ENCODE measurements around the gene ABCC2. TPM values are rescaled to one million over a fixed set of nuclear protein-coding genes. Genes with fewer than 3 reads are reported as not detected.
A peak's percentile ranks its signal among the peaks of the same experiment; 100 is the strongest.
"Not testable (repeated sequence)": the region's sequence is repeated elsewhere in the genome, so short reads cannot be mapped to it uniquely, and the experiment has no call there.

ABCC2 gene
- total RNA-seq, 1 donor from 2014 or later, result 1.9 TPM

- H3K4me3 Mint-ChIP-seq (ENCODE audit: unreplicated experiment), result peak overlapping the region; percentile 85
- H3K9me3 Mint-ChIP-seq (ENCODE audit: unreplicated experiment), result no peaks in the 10 kb centered on the region
- peaks cover 57% of the 10 kb centered on the region for H3K4me1 Mint-ChIP-seq (ENCODE audit: unreplicated experiment)
- H3K27ac Mint-ChIP-seq (ENCODE audit: unreplicated experiment), result peak overlapping the region; percentile 98
- peaks cover 10% of the 10 kb centered on the region for H3K27me3 Mint-ChIP-seq (ENCODE audit: unreplicated experiment)
- TF ChIP-seq CTCF (IDR thresholded peaks at IDR 0.05; ENCODE audit: unreplicated experiment), result no peak
- peak; percentile 19 for DNase-seq (ENCODE audit: low spot score)
- H3K36me3 Mint-ChIP-seq (ENCODE audit: low read depth, unreplicated experiment), result peaks cover 65% of the 10 kb centered on the region
Observed at GRCh38 chr10:99880080-99880835, 97.8 kb downstream of the ABCC2 start.

DNA sequence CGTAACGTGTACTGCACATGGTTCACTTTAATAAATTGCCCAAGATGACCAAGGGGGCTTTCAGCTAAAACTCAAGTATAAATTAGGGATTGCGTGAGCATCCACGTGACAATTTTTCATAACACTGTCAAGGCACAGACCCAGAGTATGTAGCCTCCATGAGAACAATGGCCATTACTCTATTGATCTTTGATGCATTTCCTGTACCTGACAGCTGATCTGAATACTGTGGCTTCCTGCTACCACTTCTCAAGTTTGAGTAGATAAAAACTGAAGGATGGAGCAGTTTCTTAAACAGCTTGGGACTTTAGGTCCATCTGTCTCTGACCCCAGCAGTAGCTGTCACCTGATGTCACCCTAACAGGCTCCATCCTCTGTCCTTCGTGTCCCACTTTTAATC is 98.9 kb downstream of the ABCC2 start:
- Mint-ChIP-seq H3K4me1 (ENCODE audit: unreplicated experiment) (peaks cover 51% of the 10 kb centered on the region), H3K27me3 (ENCODE audit: unreplicated experiment) (peaks cover 9% of the 10 kb centered on the region), H3K9me3 (ENCODE audit: unreplicated experiment) (no peaks in the 10 kb centered on the region), H3K36me3 (ENCODE audit: low read depth, unreplicated experiment) (peaks cover 60% of the 10 kb centered on the region), H3K4me3 (ENCODE audit: unreplicated experiment) (peak overlapping the region; percentile 67), H3K27ac (ENCODE audit: unreplicated experiment) (peak overlapping the region; percentile 98)
- DNase-seq (ENCODE audit: low spot score), result no peak
- no peak for TF ChIP-seq CTCF (IDR thresholded peaks at IDR 0.05; ENCODE audit: unreplicated experiment)

GRCh38 chr10:99883523-99883922 is 101.1 kb downstream of the ABCC2 start:
- DNase-seq (ENCODE audit: low spot score), result no peak
- no peak for TF ChIP-seq CTCF (IDR thresholded peaks at IDR 0.05; ENCODE audit: unreplicated experiment)
- peaks cover 7% of the 10 kb centered on the region for H3K27me3 Mint-ChIP-seq (ENCODE audit: unreplicated experiment)
- H3K4me3 Mint-ChIP-seq (ENCODE audit: unreplicated experiment), result peak overlapping the region; percentile 80
- peaks cover 54% of the 10 kb centered on the region for H3K36me3 Mint-ChIP-seq (ENCODE audit: low read depth, unreplicated experiment)
- H3K27ac Mint-ChIP-seq (ENCODE audit: unreplicated experiment), result peak overlapping the region; percentile 93
- H3K4me1 Mint-ChIP-seq (ENCODE audit: unreplicated experiment), result peaks cover 45% of the 10 kb centered on the region
- H3K9me3 Mint-ChIP-seq (ENCODE audit: unreplicated experiment), result no peaks in the 10 kb centered on the region

- DNase-seq (ENCODE audit: low spot score), result no peak
- Mint-ChIP-seq H3K9me3 (ENCODE audit: unreplicated experiment) (no peaks in the 10 kb centered on the region), H3K4me1 (ENCODE audit: unreplicated experiment) (peaks cover 6% of the 10 kb centered on the region), H3K4me3 (ENCODE audit: unreplicated experiment) (no peak overlapping the region), H3K27ac (ENCODE audit: unreplicated experiment) (no peak overlapping the region), H3K36me3 (ENCODE audit: low read depth, unreplicated experiment) (peaks cover 46% of the 10 kb centered on the region), H3K27me3 (ENCODE audit: unreplicated experiment) (peaks cover 3% of the 10 kb centered on the region)
- no peak for TF ChIP-seq CTCF (IDR thresholded peaks at IDR 0.05; ENCODE audit: unreplicated experiment)
Observed at GRCh38 chr10:99888622-99889021, 106.2 kb downstream of the ABCC2 start.

- no peak for TF ChIP-seq CTCF (IDR thresholded peaks at IDR 0.05; ENCODE audit: unreplicated experiment)
- H3K27me3 Mint-ChIP-seq (ENCODE audit: unreplicated experiment), result no peaks in the 10 kb centered on the region
- no peak for DNase-seq (ENCODE audit: low spot score)
- H3K27ac Mint-ChIP-seq (ENCODE audit: unreplicated experiment), result no peak overlapping the region
- no peak overlapping the region for H3K4me3 Mint-ChIP-seq (ENCODE audit: unreplicated experiment)
- H3K36me3 Mint-ChIP-seq (ENCODE audit: low read depth, unreplicated experiment), result peaks cover 58% of the 10 kb centered on the region
- H3K4me1 Mint-ChIP-seq (ENCODE audit: unreplicated experiment), result no peaks in the 10 kb centered on the region
- H3K9me3 Mint-ChIP-seq (ENCODE audit: unreplicated experiment), result no peaks in the 10 kb centered on the region
Observed at GRCh38 chr10:99894613-99895012, 112.2 kb downstream of the ABCC2 start.

GRCh38 chr10:99895066-99895465 is 112.6 kb downstream of the ABCC2 start:
- peaks cover 58% of the 10 kb centered on the region for H3K36me3 Mint-ChIP-seq (ENCODE audit: low read depth, unreplicated experiment)
- not testable (repeated sequence) for H3K4me3 Mint-ChIP-seq (ENCODE audit: unreplicated experiment); H3K27me3 Mint-ChIP-seq (ENCODE audit: unreplicated experiment); H3K9me3 Mint-ChIP-seq (ENCODE audit: unreplicated experiment); H3K27ac Mint-ChIP-seq (ENCODE audit: unreplicated experiment); H3K4me1 Mint-ChIP-seq (ENCODE audit: unreplicated experiment); DNase-seq (ENCODE audit: low spot score)

All from endothelial cell (in vitro differentiated cells).